Muscle layer of duodenum (tissue), 2 donors: ENCODE measurements around the gene ARL2BP.
"Not testable (repeated sequence)": the region's sequence is repeated elsewhere in the genome, so short reads cannot be mapped to it uniquely, and the experiment has no call there.

ENCODE experiments used
- H3K27ac ChIP-seq: one replicate; pipeline ENCODE4 v1.7.0; 2013; ENCODE audit warnings: mild to moderate bottlenecking, low read length
- H3K27me3 ChIP-seq: one replicate; pipeline ENCODE4 v1.7.0; 2013; ENCODE audit warnings: low read depth, mild to moderate bottlenecking, control low read depth, low read length
- H3K36me3 ChIP-seq, 2 donors: one replicate each; pipeline ENCODE4 v1.7.0; 2013; ENCODE audit warnings: low read length in 2 of 2, control low read depth in 1 of 2, mild to moderate bottlenecking in 1 of 2; ENCODE audit not compliant: insufficient read depth in 2 of 2, control insufficient read depth in 1 of 2
- H3K4me1 ChIP-seq, 2 donors: one replicate each; pipeline ENCODE4 v1.7.0; 2013; ENCODE audit warnings: low read length in 2 of 2, mild to moderate bottlenecking in 2 of 2, control low read depth in 1 of 2, moderate library complexity in 1 of 2; ENCODE audit not compliant: insufficient read depth in 2 of 2, control insufficient read depth in 1 of 2
- H3K4me3 ChIP-seq, 2 donors: one replicate each; pipeline ENCODE4 v1.7.0; 2013; ENCODE audit warnings: low read length in 2 of 2, low read depth in 1 of 2, mild to moderate bottlenecking in 1 of 2
- H3K9me3 ChIP-seq, 2 donors: one replicate each; pipeline ENCODE4 v1.7.0; 2013; ENCODE audit warnings: low read length in 2 of 2, control low read depth in 1 of 2, mild to moderate bottlenecking in 1 of 2; ENCODE audit not compliant: control insufficient read depth in 1 of 2
- donor health status: healthy.

The ARL2BP gene

GRCh38 chr16:57265850-57266530 lies 20.9 kb downstream of the ARL2BP start:
- Histone ChIP-seq H3K36me3 (no peaks in the 10 kb centered on the region), H3K27me3 (no peaks in the 10 kb centered on the region), H3K4me3 (no peak overlapping the region), H3K4me1 (peaks cover 0 to 13% of the 10 kb centered on the region in 2 donors), H3K27ac (peak overlapping the region; percentile 75), H3K9me3 (no peaks in the 10 kb centered on the region)

GRCh38 chr16:57266531-57267260 lies 21.6 kb downstream of the ARL2BP start:
- Histone ChIP-seq H3K4me3 (no peak overlapping the region), H3K27ac (peak overlapping the region; percentile 75), H3K9me3 (no peaks in the 10 kb centered on the region), H3K36me3 (no peaks in the 10 kb centered on the region), H3K4me1 (peaks cover 0 to 13% of the 10 kb centered on the region in 2 donors), H3K27me3 (no peaks in the 10 kb centered on the region)

DNA sequence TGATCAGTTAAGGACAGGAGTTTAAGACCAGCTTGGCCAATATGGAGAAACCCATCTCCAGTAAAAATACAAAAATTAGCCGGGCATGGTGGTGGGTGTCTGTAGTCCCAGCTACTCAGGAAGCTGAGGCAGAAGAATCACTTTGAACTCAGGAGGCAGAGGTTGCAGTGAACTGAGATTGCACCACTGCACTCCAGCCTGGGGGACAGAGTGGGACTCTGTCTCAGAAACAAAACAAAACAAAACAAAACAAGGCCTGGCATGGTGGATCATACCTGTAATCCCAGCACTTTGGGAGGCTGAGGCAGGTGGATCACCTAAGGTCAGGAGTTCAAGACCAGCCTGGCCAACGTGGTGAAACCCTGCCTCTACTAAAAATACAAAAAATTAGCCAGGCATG lies 22.3 kb downstream of the ARL2BP start:
- H3K4me3 ChIP-seq, H3K36me3 ChIP-seq, H3K27me3 ChIP-seq, H3K9me3 ChIP-seq: not testable (repeated sequence)
- H3K27ac ChIP-seq: peak overlapping the region; percentile 75
- H3K4me1 ChIP-seq: peaks cover 0 to 13% of the 10 kb centered on the region in 2 donors

DNA sequence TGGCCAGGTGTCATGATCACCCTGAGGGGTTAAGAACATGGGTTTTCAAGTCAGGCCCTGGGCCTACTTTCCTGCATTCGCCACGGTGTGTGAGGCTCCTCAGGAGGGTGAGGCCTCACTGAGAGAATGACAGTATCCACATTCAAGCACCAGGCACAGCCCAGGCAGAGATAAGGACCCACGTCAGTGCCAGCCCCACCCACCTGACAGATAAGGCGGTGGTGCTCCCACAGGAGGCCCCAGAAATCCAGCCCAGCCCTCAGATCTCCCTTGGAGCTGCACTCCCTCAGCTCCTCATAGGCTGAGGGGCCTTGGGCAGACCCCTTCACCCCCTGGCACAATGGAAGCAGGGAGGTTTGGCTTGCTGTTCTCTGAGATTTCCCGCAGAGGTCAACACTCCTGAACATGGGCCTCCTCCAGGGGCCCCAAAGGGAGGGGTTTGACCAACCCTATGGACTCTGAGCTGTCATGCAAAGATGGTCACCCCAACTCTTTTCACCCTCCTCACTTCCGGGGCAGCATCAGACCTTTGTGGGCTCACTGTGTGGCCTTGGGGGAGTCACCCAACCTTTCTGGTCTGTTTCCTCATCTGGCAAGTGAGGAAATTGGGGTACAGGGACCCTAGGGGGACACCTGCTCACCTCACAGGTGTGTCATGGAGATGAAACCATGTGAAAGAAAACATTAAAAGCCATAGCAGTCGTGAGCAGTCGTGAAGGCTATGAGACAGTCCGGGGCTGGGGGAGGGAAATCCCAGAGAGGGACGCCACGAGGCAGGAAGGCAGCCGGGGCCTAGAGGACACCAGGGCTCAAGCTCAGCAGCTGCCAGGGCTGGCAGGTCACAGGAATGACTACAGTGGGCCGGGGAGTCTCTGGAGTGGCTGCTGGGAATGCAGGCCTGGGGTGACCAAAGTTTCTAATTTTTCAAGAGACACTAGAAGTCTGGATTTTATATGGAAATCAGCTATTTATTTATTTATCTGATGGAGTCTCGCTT lies 24.0 kb downstream of the ARL2BP start:
- no peaks in the 10 kb centered on the region for H3K36me3 ChIP-seq
- no peaks in the 10 kb centered on the region for H3K9me3 ChIP-seq
- no peak overlapping the region for H3K4me3 ChIP-seq
- peaks cover 0 to 13% of the 10 kb centered on the region in 2 donors for H3K4me1 ChIP-seq
- no peaks in the 10 kb centered on the region for H3K27me3 ChIP-seq
- H3K27ac ChIP-seq: peak overlapping the region; percentile 64

DNA sequence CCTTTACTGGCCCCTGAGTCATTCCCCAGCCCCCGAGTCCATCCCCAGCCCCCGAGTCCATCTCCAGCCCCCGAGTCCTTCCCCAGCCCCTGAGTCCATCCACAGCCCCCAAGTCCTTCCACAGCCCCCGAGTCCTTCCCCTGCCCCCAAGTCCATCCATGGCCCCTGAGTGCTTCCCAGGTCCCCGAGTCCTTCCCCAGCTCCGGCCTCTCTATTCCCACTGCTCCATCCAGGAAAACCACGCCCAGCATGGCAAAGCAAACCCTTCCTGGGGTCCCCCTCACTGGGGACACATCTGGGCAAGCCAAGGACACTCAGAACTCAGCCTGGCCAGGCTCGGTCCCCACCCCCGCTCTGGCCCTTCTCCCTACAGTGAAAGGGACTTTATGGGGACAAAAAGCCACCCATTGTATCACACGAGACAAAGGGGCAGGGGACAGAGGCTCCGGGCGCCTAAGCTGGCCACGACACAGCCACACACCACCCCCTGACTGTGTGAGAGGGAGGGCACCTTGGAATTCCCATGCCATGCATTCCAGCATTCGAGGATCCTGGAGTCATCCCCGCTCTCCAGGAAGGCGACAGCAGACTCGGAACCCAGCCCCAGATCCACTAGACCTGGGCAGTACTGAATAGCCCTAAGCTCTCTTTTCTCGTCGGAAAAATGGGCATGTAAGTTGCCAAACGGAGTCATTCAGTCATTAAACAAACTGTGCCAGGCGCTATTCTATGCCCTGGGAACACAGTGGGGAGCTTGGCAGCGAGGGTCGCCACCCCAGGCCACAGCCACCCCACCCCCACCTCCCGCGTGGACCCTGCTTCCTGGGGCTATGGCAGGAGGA lies 25.4 kb downstream of the ARL2BP start:
- Histone ChIP-seq H3K27me3 (no peaks in the 10 kb centered on the region), H3K36me3 (no peaks in the 10 kb centered on the region), H3K27ac (no peak overlapping the region), H3K4me3 (no peak overlapping the region), H3K9me3 (no peaks in the 10 kb centered on the region), H3K4me1 (peaks cover 0 to 13% of the 10 kb centered on the region in 2 donors)

DNA sequence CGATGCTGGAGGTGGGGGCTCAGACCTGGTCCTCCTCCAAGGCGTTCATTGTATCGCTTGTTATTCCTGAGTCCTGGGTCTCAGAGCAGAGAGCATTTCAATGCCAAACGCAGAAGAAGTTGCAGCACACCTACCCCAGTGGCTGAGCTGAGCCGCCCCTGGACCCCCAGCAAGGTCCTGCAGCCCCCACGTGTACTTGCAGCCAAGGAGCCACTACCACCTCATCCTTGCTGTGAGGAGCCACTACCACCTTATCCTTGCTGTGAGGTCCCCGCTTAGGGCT lies 25.9 kb downstream of the ARL2BP start:
- no peaks in the 10 kb centered on the region for H3K36me3 ChIP-seq
- no peaks in the 10 kb centered on the region for H3K27me3 ChIP-seq
- H3K4me1 ChIP-seq: peaks cover 0 to 10% of the 10 kb centered on the region in 2 donors
- no peak overlapping the region for H3K4me3 ChIP-seq
- no peak overlapping the region for H3K27ac ChIP-seq
- H3K9me3 ChIP-seq: no peaks in the 10 kb centered on the region

DNA sequence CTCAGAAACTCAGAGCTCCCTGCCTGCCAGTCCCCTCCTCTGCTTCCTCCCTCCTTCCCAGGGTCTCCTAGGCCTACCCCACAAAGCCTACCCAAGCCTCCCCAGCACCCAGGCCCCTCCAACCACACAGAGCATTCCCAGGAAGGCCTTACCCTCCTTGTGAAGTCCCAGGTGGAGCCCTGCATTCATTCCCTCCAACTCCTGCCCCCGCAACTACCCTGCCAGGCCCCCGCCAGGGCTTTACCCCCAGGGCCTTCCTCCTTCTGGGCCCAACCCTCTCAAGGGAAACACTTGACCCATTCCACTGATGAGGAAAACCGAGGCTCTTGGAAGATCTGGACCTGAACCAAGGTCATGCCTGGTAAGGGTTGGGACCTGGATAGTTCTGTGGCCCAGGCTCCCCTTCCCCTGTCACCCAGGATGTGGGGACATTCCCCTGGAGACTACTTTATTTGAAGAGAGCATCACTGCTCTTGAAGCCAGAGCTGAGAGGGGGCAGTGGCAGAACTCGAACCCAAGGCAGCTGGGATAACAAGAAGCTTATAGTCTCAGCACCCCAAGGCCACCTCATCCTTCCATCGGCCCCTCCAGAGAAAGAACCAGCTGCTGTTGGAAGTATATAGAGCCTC lies 26.9 kb downstream of the ARL2BP start:
- H3K27me3 ChIP-seq: no peaks in the 10 kb centered on the region
- H3K27ac ChIP-seq: no peak overlapping the region
- H3K4me1 ChIP-seq: peaks cover 0 to 6% of the 10 kb centered on the region in 2 donors
- no peaks in the 10 kb centered on the region for H3K36me3 ChIP-seq
- no peak overlapping the region for H3K4me3 ChIP-seq
- no peaks in the 10 kb centered on the region for H3K9me3 ChIP-seq

DNA sequence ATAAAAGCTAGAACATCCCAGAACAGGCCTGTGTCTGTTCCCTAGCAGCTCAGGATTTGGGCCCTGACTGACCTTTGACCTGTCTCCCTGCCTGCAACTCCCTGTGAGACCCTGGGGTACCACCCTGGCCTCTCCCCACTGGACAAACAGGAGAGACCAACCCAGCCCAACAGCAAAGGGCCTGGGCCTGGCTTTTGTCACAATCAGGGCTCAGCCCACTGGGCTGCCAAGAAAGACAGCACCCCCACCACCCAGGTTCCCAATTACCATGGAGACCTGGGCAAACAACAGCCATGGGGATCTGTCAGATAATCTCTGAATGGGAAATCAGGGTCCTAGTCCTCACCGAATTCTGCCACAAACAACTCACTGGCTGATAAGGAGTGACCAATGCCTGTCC lies 28.3 kb downstream of the ARL2BP start:
- no peak overlapping the region for H3K4me3 ChIP-seq
- H3K4me1 ChIP-seq: peaks cover 0 to 9% of the 10 kb centered on the region in 2 donors
- H3K27me3 ChIP-seq: no peaks in the 10 kb centered on the region
- H3K36me3 ChIP-seq: no peaks in the 10 kb centered on the region
- H3K27ac ChIP-seq: no peak overlapping the region
- no peaks in the 10 kb centered on the region for H3K9me3 ChIP-seq

DNA sequence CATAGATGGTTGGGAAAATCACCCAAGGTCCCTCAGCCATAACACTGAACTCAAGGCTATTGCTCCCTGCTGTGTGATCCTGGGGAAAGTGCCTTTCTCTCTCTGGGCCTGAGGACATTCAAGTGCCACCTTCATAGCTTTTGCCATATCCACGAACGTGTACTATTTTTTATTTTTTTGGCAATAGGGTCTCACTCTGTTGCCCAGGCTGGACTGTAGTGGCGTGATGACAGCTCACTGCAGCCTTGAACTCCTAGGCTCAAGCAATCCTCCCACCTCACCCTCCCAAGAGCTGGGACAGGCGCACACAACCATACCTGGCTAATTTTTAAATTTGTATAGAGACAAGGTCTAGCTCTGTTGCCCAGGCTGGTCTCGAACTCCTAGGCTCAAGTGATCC lies 28.8 kb downstream of the ARL2BP start:
- Histone ChIP-seq H3K4me1 (peaks cover 0 to 9% of the 10 kb centered on the region in 2 donors), H3K4me3 (no peak overlapping the region), H3K36me3 (no peaks in the 10 kb centered on the region), H3K9me3 (no peaks in the 10 kb centered on the region), H3K27ac (no peak overlapping the region), H3K27me3 (no peaks in the 10 kb centered on the region)

- not testable (repeated sequence) for H3K9me3 ChIP-seq, H3K4me3 ChIP-seq, H3K27me3 ChIP-seq, H3K4me1 ChIP-seq, H3K27ac ChIP-seq, H3K36me3 ChIP-seq
These were observed 30.9 kb downstream of the ARL2BP start for GRCh38 chr16:57275946-57276345.
